DOHH2 (cell line): Measurements from ENCODE around the gene SLC23A3.
"Not testable (repeated sequence)": the region's sequence is repeated elsewhere in the genome, so short reads cannot be mapped to it uniquely, and the experiment has no call there.

Experiments used
- EZH2phosphoT487 ChIP-seq: fragments of 200-600 bp; sonication (generic); IDR thresholded peaks from 2 replicates; pipeline ENCODE4 v1.6.1; 2017; ENCODE audit warnings: borderline replicate concordance, mild to moderate bottlenecking, antibody characterized with exemption, low read length, moderate library complexity, mixed read lengths
- TF ChIP-seq, protein P1 (sequence below): fragments of 200-600 bp; sonication (generic); IDR thresholded peaks from one replicate; pipeline ENCODE4 v1.5.1; 2014; ENCODE audit warnings: antibody characterized with exemption, mild to moderate bottlenecking, low read depth, low read length; ENCODE audit not compliant: poor library complexity, severe bottlenecking

DNA sequence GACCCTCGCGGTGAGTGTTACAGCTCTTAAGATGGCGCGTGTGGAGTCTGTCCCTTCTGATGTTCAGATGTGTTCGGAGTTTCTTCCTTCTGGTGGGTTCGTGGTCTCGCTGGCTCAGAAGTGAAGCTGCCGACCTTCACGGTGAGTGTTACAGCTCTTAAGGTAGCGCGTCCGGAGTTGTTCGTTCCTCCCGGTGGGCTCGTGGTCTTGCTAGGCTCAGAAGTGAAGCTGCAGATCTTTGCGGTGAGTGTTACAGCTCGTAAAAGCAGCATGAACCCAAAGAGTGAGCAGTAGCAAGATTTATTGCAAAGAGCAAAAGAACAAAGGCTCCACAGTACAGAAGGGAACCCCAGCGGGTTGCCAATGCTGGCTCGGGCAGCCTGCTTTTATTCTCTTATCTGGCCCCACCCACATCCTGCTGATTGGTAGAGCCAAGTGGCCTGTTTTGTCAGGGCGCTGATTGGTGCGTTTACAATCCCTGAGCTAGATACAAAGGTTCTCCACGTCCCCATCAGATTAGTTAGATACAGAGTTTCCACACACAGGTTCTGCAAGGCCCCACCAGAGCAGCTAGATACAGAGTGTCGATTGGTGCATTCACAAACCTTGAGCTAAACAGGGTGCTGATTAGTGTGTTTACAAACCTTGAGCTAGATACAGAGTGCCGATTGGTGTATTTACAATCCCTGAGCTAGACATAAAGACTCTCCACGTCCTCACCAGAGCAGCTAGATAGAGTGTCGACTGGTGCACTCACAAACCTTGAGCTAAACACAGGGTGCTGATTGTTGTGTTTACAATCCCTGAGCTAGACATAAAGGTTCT is 30.9 kb upstream of the SLC23A3 start:
- TF ChIP-seq, protein P1, sequence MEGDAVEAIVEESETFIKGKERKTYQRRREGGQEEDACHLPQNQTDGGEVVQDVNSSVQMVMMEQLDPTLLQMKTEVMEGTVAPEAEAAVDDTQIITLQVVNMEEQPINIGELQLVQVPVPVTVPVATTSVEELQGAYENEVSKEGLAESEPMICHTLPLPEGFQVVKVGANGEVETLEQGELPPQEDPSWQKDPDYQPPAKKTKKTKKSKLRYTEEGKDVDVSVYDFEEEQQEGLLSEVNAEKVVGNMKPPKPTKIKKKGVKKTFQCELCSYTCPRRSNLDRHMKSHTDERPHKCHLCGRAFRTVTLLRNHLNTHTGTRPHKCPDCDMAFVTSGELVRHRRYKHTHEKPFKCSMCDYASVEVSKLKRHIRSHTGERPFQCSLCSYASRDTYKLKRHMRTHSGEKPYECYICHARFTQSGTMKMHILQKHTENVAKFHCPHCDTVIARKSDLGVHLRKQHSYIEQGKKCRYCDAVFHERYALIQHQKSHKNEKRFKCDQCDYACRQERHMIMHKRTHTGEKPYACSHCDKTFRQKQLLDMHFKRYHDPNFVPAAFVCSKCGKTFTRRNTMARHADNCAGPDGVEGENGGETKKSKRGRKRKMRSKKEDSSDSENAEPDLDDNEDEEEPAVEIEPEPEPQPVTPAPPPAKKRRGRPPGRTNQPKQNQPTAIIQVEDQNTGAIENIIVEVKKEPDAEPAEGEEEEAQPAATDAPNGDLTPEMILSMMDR, result not testable (repeated sequence)
- TF ChIP-seq EZH2phosphoT487, result not testable (repeated sequence)
